Activated T-cell treated with anti-CD3 and anti-CD28 coated beads for 1 hour (primary cell): ENCODE data around the gene TEP1.
"Not testable (repeated sequence)": the region's sequence is repeated elsewhere in the genome, so short reads cannot be mapped to it uniquely, and the experiment has no call there.

ENCODE experiments used
- DNase-seq: peaks from one replicate; pipeline ENCODE4 v3.0.0-alpha.2; 2020; ENCODE audit warnings: low read depth

TEP1 gene

GRCh38 chr14:20386276-20386855 is 26.9 kb downstream of the TEP1 start:
- DNase-seq: no peak

GRCh38 chr14:20384886-20385285 is 28.4 kb downstream of the TEP1 start:
- no peak for DNase-seq

GRCh38 chr14:20384321-20384720 is 29.0 kb downstream of the TEP1 start:
- no peak for DNase-seq

GRCh38 chr14:20383636-20384035 is 29.7 kb downstream of the TEP1 start:
- no peak for DNase-seq

- DNase-seq: no peak
Observed at GRCh38 chr14:20383032-20383431, 30.3 kb downstream of the TEP1 start.

GRCh38 chr14:20382526-20382925 is 30.8 kb downstream of the TEP1 start:
- no peak for DNase-seq

GRCh38 chr14:20381341-20381740 is 32.0 kb downstream of the TEP1 start:
- DNase-seq: no peak

- no peak for DNase-seq
Observed at GRCh38 chr14:20380681-20381080, 32.6 kb downstream of the TEP1 start.

GRCh38 chr14:20379743-20380142 is 33.6 kb downstream of the TEP1 start:
- no peak for DNase-seq

- no peak for DNase-seq
Observed at GRCh38 chr14:20377171-20377570, 36.1 kb downstream of the TEP1 start.

GRCh38 chr14:20376071-20376588 is 37.2 kb downstream of the TEP1 start:
- no peak for DNase-seq

- no peak for DNase-seq
Observed at GRCh38 chr14:20375471-20375870, 37.8 kb downstream of the TEP1 start.

GRCh38 chr14:20372796-20373195 is 40.5 kb downstream of the TEP1 start:
- DNase-seq: no peak

- no peak for DNase-seq
Observed at GRCh38 chr14:20365928-20366327, 47.4 kb downstream of the TEP1 start.

GRCh38 chr14:20358474-20358873 is 54.8 kb downstream of the TEP1 start:
- DNase-seq: not testable (repeated sequence)

- no peak for DNase-seq
Observed at GRCh38 chr14:20356422-20356821, 56.9 kb downstream of the TEP1 start.

GRCh38 chr14:20350860-20351259 is 62.4 kb downstream of the TEP1 start:
- DNase-seq: no peak

GRCh38 chr14:20350282-20350681 is 63.0 kb downstream of the TEP1 start:
- no peak for DNase-seq

GRCh38 chr14:20347747-20348146 is 65.6 kb downstream of the TEP1 start:
- DNase-seq: no peak

GRCh38 chr14:20346713-20347112 is 66.6 kb downstream of the TEP1 start:
- no peak for DNase-seq

- DNase-seq: no peak
Observed at GRCh38 chr14:20345366-20345765, 67.9 kb downstream of the TEP1 start.

- DNase-seq: no peak
Observed at GRCh38 chr14:20343862-20344220, 69.5 kb downstream of the TEP1 start.

GRCh38 chr14:20343092-20343861 is 70.0 kb downstream of the TEP1 start, which contains the start of gene PARP2:
PARP2 (plus strand) TSS chr14:20343635; CDS start chr14:20343642, 7 bp downstream.
- peak; percentile 79 for DNase-seq

- DNase-seq: no peak
Observed at GRCh38 chr14:20341646-20342045, 71.7 kb downstream of the TEP1 start.
